H7 (cell line): ENCODE measurements around the gene RAD51B. TPM values are rescaled to one million over a fixed set of nuclear protein-coding genes. Genes with fewer than 3 reads are reported as not detected.
"Not testable (repeated sequence)": the region's sequence is repeated elsewhere in the genome, so short reads cannot be mapped to it uniquely, and the experiment has no call there.

Experiments
- DNase-seq: peaks from one replicate; pipeline ENCODE4 v3.0.0; 2012
- H3K27me3 ChIP-seq: 2 replicates; pipeline ENCODE4 v1.6.0; 2011; ENCODE audit warnings: mild to moderate bottlenecking, low read length; ENCODE audit not compliant: control insufficient read depth, insufficient read depth
- H3K36me3 ChIP-seq: replicated peaks from 2 replicates; pipeline ENCODE4 v1.5.1; 2011; ENCODE audit warnings: low read length; ENCODE audit not compliant: control insufficient read depth, insufficient read depth
- H3K4me3 ChIP-seq: 2 replicates; pipeline ENCODE4 v1.5.1; 2011; ENCODE audit warnings: low read depth, mild to moderate bottlenecking, control low read depth, low read length, moderate library complexity; ENCODE audit not compliant: insufficient read depth
- total RNA-seq: library from RNA; depleted of rRNA; stranded (reverse); fragments of >200 nt; shearing (Covaris generic); gene quantifications from 2 replicates; pipeline ENCODE4 v1.2.3, GENCODE V29; 2014

The RAD51B gene
- total RNA-seq, 1 experiment from 2014 or later = 9.6 TPM

DNA sequence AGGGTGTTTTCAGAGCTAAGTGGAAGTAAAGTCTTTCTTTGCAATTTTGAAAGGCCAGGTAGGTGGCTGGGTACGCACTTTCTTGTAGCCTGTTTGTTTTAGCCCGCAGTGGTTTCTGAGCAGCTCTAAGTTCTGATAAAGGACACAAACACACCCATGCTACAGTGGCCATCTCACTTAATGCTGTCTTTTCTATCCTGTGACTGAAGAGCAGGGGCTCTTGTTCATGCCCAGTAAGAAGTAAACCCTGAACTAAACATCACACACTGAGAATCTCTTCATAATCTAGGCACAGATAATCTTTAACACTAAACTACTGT, 427.2 kb downstream of the RAD51B start:
- Histone ChIP-seq H3K36me3 (no peaks in the 10 kb centered on the region), H3K27me3 (no peaks in the 10 kb centered on the region), H3K4me3 (no peak overlapping the region)
- DNase-seq = no peak

DNA sequence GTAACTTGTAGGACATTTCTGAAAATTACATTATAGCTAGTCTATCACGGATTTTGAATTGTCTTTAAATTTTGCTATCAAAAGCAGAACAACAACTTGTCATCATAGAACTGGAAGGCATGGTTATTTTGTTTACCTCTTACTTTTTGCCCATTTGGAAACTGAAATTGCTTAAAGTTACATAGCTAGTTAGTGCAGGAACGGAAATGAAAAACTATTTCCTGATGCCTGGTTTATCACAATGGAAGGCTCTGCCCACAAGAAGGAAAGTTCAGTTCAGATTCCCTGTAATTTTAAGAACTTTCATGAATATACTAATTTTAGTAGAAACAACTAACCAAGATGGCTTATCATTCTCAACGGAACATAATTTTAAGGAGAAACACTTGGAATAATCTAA, 427.7 kb downstream of the RAD51B start:
- Histone ChIP-seq H3K27me3 (no peaks in the 10 kb centered on the region), H3K4me3 (no peak overlapping the region), H3K36me3 (no peaks in the 10 kb centered on the region)
- DNase-seq = no peak

DNA sequence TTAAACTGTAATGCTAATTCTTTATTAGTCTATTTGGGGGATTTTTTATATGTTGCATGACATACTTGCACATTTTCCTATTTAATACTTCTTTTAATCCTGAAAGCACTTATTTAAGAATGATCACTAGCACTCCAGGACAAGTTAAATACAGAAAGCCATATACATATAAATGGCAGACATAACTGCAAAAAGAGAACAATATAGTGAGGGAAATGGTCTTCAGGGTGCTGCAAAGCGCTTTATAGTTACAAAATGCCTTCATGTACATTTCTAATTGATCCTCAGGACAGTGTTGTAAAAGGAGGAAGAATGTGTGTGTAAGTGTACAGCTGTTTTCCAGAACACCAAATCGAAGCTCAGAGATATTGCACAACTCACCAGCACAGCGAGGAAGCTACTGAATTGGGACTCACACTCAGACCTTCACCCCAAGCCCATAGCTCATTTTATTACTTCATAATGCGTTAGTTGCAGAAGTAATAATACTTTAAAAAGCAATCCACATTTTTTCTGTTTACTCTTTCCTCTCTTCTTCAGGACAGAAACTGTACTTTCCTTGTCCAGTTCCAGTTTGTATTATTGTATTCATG, 428.2 kb downstream of the RAD51B start:
- DNase-seq = no peak
- Histone ChIP-seq H3K4me3 (no peak overlapping the region), H3K27me3 (no peaks in the 10 kb centered on the region), H3K36me3 (no peaks in the 10 kb centered on the region)

DNA sequence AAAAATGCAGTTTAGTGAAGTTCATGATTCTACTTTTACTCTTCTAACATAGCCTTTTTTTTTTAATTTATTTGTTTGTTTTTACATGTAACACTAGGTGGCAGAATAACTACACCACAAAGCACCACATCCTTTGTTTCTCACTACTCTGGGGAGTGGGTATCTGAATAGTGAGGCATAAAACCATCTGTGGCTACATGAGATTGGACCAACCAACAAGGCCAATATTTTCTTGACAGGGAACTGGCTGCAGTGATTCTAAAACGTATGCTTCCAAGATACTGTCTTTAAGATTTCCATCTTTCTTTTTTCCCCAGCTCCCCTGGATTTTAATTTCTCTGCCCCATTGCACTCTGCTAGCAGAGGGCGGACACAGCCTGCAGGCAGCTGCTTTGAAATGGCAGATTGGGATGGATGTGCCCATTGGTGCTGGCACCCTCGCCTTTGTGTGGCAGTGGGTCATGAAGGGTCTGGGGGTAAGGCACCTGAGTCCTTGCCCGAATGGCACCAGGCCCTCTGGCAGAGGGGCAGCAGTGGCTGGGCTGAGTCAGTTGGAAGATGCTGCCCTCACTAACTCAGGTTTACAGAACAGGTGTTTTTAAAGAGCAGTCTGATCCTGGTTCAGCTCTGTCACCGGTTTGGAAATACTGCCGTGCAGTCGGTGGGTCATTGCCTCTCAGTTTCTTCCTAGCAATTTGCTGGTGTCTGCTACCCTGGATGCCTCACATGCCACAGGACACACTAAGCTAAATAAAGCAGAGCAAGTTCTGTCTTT, 429.1 kb downstream of the RAD51B start:
- Histone ChIP-seq H3K4me3 (no peak overlapping the region), H3K27me3 (no peaks in the 10 kb centered on the region), H3K36me3 (no peaks in the 10 kb centered on the region)
- DNase-seq = peak; percentile 55

DNA sequence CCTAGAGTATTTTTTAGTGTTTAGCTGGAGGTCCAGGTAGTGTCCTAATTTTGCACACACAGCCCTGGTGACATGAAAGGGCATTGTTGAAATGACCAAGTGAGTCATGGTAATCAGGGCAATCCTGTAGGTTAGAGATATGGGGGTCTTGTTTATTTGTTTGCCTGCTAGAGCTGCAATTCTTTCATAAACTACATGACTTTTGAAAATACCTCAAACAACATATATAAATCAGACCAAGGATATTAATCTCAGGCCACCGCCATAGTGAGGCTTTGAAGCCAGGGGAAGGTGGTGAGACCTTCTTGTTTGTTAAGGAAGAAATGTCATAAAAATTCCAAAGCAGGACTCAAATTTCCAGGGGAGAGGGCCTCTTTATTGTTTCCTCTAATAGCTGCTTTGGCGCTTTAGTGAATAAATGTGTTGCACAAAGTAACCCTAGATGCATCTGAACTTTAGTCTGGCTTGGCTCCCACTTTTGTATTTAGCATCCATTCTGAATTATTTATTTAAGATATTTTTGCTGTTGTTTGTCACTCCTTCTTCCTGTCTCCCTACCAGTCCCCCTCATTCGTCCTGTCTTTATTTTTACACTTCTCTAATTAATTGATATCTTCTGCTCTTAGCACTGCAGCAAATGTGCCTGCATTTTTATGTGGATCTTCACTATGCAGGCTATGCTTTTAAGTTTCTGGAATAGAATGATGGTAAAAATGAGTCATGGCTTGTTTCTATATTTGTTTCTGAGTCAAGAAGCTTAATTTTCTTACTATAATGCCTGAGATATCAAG, 430.3 kb downstream of the RAD51B start:
- DNase-seq = no peak
- H3K4me3 ChIP-seq = no peak overlapping the region
- no peaks in the 10 kb centered on the region for H3K36me3 ChIP-seq
- no peaks in the 10 kb centered on the region for H3K27me3 ChIP-seq

DNA sequence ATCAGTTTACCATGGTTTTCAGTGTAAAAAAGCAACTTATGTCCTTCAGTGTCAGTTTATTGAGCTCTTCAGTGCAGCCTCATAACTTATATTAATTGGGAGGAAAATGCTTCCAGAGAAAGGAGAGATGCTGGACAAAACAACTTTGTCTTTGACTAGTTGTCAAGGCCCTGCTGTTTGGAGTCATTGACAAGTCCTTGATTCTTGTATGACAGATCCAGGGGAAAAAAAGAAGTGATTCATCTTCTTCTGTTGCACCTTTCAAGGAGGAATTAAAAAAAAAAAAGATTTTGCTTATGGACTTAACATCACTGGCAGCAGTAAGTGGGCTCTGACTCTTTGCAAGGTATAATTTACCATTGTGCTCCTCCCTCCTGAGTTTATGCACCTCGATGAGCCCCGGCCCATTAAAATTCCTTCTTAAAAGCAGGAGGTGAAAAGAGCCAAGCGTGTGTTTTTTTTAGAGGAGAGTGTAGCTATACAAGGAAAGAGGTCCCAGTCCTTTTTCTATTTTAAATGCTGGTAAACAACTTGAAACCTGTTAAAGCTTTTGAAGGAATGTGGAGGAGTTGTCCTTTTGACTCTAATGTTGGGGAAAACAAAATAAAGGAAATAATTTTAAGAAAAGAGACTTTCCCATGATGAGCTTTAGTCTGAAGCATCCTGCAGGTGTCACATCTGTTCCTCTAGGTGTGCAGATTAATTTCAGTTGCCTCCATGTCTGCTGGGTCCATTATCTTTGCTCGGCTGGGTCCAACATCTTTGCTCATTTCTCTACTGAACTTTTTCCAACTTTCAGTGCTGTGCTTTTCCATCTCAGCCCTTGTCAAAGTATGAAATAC, 431.6 kb downstream of the RAD51B start:
- DNase-seq = no peak
- Histone ChIP-seq H3K36me3 (no peaks in the 10 kb centered on the region), H3K4me3 (no peak overlapping the region)

DNA sequence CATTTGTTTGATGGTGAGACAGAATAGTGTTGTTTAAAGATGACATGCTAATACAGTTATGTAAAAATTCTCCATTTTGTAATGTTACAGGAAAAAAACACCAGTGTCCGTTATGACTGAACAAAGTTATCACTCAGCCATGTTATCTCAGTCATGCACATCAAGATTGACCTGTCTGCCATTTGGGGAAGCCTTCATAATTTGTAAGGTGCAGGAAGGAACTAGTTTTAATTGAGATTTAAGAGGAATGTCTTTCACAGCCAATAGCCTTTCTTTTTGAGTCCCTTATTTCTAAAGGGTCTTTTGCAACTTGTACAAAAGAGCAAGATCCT, 432.2 kb downstream of the RAD51B start:
- DNase-seq = no peak
- no peaks in the 10 kb centered on the region for H3K27me3 ChIP-seq
- H3K4me3 ChIP-seq = no peak overlapping the region
- H3K36me3 ChIP-seq = no peaks in the 10 kb centered on the region

More for the DNA sequence above, 431.6 kb downstream of the RAD51B start:
- H3K27me3 ChIP-seq = no peaks in the 10 kb centered on the region

DNA sequence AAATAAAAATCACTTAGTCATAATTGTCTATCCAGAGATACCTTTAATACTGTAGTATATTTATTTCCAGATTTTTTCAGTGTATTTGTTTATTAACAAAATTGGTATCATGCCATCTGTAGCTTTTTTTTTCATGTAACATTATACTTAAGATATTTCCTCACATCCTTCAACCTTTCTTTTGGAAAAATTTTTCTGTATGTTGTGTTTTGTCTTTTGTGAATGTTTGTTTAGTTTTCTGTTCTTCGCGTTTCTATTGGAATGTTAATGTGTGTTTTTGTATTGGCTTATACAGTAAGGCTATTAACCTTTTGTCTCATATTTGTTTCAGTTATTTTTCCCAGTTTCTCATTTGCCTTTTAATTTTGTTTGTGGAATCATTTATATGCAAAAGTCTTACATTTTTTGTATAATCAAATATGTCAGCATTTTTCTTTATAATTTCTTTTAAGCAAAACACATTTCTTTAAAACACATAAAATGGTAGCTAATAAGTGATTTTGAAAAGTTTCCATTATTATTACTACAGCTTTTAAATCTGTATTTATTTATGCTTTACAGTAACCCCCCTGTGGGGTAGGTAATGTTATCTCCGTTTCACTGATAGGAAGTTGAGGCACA, 433.7 kb downstream of the RAD51B start:
- no peaks in the 10 kb centered on the region for H3K36me3 ChIP-seq
- H3K4me3 ChIP-seq = no peak overlapping the region
- DNase-seq = no peak
- no peaks in the 10 kb centered on the region for H3K27me3 ChIP-seq

DNA sequence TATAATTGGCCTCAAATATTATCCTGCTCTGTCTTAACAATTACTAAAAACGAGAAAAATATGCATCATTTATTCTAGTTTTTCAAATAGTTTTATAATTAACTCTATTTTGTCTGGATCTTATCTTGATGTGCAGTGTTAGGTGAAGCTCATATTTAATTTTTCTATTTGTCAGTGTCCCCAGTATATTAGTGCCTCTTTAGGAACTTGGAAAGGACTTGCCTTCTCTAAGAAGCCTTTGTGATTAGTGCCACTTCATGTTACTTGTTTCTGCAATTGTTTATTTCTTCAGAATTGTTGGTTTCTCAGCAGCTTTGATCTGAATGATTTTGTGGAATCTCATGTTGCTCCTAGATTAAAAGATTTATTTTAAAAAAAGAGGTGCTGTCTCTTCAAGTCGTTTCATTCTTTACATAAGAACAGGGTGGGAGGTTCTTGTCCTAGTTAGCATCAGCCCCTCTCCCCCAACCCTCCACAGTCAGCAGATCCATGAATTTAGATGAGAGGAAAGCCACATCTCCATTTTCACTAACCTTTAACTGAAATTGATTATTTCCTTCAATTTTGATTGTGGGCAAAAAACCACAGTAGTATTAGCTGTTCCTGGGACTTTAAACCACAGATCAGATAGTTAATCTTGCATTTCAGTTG, 434.4 kb downstream of the RAD51B start:
- no peaks in the 10 kb centered on the region for H3K27me3 ChIP-seq
- DNase-seq = no peak
- H3K36me3 ChIP-seq = no peaks in the 10 kb centered on the region
- H3K4me3 ChIP-seq = no peak overlapping the region

DNA sequence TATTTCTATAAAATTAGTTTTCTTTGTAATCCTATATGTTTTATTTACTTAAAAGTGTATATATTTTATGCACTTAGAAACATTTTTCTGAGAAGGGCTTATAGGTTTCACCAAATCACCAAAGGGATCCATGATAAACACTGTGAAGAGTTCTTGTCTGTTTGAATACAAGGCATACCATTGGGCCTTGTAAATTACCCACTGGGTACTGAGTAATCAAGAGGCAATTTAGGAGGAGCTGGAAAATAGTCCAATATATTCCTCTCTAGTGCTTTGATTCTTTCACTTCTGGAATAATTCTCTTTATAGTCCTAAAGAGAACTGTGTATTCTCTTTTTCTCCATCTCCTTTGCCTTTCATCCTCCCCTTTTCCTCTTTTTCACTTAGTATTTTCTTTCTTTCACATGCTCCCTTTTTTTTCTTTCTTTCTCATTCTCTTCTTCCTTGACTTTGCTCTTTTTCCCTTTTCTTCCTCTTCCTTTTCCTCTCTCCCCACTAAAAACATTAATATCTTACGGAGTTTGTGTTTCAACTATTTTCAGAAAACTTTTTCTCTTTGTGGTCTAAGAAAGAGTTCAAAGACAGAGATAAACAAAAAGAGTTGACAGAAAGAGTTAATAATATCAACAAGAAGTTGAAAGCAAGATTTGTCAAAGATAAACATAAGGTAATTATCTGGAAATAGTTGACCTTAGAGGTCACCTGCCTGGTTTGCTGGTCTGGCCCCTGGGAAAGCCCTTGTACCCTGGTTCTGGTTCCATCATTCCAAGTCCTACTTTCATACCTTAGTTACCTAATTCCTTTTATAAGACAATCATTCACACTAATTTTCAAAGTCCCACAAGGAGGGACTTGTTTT, 435.3 kb downstream of the RAD51B start:
- no peaks in the 10 kb centered on the region for H3K36me3 ChIP-seq
- DNase-seq = no peak
- H3K27me3 ChIP-seq = no peaks in the 10 kb centered on the region
- H3K4me3 ChIP-seq = no peak overlapping the region

DNA sequence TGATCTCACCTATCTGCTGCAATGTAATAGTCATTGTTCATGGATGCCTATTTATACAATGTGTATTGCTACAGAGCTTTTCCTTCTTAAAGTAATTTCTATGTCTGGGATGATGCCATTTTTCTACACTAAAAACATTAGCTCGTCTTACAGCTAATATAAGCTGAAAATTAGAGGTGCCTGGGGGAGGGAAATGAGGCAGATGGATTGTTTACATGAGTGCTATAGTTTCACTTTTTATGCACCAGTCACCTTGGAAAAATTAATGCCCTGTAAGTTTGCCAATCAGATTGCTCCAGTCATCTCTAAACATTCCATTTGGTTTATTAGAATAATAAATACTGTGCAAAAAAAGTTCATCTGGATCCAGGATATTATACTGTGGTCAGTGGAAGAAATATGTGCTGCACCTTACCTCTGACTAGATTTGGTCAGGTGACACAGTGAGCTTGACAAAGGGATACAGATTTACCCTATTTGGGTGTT, 436.2 kb downstream of the RAD51B start:
- Histone ChIP-seq H3K27me3 (no peaks in the 10 kb centered on the region), H3K4me3 (no peak overlapping the region)
- DNase-seq = no peak

DNA sequence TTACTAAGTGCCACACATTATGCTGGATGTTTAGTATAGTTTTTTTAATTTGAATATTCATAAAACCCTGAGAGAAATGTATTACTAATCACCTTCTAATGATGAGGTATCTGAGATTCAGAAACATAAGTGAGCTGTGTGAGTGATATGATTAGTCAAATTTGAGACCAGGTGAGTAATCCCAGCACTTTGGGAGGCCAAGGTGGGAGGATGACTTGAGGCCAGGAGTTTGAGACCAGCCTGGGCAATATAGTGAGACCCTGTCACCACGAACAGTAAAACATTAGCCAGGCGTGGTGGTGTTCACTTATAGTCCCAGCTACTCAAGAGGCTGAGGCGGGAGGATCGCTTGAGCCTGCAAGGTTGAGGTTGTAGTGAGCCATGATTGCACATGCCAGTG, 438.4 kb downstream of the RAD51B start:
- no peaks in the 10 kb centered on the region for H3K27me3 ChIP-seq
- no peak for DNase-seq
- H3K36me3 ChIP-seq = no peaks in the 10 kb centered on the region
- H3K4me3 ChIP-seq = no peak overlapping the region

More for the DNA sequence above, 436.2 kb downstream of the RAD51B start:
- H3K36me3 ChIP-seq = no peaks in the 10 kb centered on the region

DNA sequence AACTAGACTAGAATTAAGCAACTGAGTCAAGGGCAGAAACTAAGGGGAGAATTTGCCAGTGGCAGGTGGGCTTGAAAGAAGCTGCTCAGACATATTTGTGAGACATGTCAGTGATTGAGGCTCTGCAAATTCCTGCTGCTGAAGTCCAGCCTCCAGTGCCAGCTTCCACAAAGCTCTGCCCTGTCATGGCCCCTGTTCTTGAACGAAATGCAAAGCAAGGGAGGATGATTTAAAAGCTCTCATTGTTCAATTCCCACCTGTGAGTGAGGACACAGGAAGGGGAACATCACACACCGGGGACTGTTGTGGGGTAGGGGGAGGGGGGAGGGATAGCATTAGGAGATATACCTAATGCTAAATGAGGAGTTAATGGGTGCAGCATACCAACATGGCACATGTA, 439.4 kb downstream of the RAD51B start:
- not testable (repeated sequence) for H3K27me3 ChIP-seq, DNase-seq, H3K4me3 ChIP-seq, H3K36me3 ChIP-seq
